NCI-H1694 (cell line): ENCODE results near the gene DROSHA.
"Not testable (repeated sequence)": the region's sequence is repeated elsewhere in the genome, so short reads cannot be mapped to it uniquely, and the experiment has no call there.

ENCODE experiments used
- DNase-seq: peaks from one replicate; lab custom pipeline; 2025; lab: John Stamatoyannopoulos, UW

The DROSHA gene

DNA sequence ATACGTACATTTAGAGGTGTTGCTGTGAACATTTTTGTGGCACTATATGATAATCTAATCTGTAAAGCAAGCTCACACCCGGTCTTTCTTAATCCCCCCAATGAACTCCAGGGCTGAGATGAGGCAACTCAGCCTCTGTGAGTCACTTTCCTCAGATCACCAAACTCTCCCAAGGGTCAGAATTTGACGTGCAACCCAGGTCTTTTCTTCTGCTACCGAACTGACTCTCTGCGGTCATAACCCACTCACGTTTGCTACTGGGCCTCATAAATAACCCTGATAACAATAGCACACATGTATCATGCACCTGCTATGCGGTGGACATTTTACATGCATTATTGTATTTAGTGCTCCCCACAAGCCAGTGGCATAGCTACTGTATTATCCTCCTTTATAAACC, 153.1 kb downstream of the DROSHA start:
- DNase-seq, result no peak

DNA sequence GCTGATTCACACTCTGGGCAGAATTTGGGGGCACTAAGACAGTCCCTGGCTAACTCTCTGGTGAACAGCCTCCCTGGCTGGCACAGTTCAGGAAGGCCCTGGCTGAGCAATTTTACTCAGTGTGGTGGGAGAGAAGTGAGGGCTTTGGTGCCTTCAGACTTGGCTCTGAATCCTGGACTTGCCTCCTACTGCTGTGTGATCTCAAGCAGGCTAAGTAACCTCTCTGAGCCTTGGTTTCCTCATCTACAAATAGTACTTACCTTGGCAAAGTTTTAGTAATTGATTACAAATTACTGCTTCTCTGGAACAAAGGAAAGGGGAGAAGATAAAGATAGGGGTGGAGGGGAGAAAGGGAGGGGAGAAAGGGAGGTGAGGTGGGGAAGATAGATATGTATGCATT, 153.8 kb downstream of the DROSHA start:
- no peak for DNase-seq

DNA sequence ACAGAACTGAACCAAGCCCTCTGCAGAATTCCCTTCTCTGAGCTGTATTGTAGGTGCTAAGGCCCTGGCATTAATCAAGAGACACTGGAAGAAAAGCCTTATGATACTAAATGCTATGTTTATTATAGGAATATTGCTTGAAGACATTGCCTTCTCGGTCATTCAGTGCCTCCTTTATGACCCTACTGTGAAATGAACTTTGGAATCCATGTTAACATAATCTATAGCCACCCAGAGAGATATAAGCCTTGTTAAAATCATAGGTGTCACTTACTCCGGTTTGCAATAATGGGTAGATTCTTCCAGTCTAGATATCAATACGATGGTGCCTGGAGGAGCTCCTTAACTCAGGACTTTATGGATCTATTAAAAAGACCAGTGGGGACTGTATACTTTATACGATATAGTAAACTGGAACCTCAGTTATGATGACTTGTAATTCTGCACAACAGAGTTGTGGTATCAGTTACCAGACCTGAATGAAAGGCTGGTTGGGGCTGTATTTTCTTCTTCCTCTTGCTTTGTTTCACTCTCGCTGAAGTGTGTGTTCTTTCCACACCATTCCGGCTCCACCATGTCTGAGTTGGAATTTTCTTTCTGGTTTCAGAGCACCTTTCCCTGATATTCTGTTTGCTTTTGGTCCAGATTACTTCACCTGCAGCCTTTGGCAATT, 154.5 kb downstream of the DROSHA start:
- DNase-seq, result no peak

DNA sequence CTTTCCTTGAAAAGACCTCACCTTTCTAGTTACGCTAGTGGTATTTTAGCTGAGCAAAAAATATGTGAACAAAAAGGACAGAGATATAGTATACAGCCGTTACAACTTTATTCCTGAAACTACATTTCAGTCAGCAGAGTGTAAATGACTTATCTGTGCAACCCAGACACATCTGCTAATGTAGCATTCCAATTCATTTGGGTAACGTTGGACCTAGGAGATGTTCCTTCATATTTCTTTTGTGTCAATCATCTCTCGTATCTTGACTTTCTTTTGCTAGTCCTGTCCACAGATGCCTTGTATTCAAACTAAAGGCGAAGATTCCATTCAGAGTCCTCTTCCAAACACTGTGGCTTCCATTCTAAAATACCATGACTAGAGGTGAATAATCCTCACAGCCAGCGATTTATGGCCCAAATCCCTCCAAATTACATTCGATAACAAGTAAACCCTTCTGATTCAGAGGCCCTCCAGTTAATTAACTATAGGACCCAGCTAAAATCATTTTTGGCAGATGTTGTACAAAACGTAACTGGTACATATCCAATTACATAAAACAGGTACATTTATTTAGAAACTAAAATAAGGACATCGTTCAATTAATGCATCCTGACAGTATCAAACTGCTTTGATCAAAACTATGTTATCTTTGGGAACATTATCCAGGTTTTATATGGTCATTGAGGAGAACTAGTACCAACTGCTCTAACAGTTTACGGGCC, 155.7 kb downstream of the DROSHA start:
- no peak for DNase-seq

DNA sequence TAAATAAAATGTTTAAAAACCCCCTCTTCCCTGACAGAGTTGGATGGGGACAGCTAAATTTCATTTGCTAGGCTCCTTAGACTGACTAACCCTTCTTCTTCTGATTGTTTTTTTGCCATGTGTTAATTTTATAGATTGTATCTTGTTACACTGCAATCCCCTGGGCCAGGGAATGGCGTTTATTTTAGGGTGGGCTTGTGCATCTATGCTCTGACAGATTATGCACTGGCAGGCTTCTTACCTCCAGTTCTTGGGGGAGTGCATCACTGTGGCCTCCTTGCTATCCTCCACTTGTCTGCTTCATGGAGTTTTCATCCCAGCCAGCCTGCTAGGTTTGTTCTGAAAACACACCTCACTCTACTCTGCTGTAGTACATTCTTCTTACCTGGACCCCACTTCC, 159.8 kb downstream of the DROSHA start:
- DNase-seq, result no peak

DNA sequence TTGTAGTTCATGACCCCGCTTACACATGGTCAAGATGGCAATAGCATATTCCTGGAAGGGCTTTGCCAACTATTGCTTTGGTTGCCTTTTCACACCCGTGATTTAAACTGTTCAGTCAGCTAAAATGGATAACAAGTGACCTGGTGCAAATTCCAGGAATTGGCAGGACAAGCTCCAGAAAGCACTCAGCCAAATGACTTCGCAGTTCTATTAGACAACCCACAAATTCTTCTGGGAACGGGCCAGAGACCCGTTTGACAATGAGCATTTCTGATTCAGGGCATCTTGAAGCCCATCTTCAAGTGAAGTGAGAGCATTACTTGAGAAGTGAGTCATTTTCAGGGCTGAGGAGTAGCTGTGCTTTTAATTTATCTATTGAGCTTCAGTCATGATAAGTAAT, 165.0 kb downstream of the DROSHA start:
- no peak for DNase-seq

DNA sequence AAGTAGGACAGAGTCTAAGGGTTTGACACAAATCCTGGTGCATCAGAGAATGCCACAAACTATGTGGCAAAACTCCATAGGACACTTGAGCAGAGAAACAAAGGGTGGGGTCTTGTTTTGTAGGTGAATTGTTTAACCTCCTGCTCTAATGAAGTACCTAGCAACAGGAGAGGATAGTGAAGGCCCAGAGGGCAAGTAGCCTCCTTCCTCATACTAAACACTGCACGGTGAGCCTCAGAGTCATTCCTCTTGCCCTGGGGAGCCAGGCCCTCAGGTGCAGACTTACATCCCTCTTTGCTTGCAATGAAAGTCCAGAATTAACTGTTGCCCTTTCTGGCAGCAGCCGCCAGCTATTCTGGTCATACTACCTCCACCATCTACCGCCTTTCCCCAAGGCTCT, 166.1 kb downstream of the DROSHA start:
- no peak for DNase-seq

DNA sequence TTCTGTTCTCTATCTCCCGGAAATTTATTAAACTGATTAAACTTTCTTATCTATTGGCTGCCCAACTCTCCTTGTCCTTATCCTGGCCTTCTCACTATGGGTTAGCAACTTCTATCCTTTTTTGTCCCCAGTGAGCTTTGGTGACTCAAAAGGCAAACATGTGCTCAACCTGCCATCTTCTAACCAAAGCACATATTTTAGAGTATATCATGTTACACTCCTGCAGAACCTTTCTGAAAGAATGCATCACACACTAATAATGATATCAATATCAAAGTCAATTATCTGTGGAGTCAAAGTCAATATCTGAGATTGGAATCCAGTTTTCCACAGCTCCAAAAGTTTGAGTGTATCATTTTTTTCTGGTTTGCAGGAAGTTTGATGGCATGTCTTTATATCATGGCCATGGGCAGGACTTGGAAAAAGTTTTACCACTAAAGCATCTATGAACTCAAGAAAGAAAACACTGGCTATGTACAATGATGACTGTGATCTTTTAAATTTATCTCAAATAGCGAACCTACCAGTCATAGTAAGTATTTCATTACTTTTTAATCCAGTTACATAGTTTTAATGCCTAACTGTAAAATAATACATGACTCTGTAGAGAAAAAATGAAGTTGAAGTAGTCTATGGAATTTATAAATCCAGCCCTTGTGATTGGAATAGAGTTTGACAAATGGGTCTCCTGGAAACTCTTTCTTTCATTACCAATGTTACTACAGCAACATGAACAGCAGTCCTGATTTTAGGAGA, 166.8 kb downstream of the DROSHA start:
- no peak for DNase-seq

DNA sequence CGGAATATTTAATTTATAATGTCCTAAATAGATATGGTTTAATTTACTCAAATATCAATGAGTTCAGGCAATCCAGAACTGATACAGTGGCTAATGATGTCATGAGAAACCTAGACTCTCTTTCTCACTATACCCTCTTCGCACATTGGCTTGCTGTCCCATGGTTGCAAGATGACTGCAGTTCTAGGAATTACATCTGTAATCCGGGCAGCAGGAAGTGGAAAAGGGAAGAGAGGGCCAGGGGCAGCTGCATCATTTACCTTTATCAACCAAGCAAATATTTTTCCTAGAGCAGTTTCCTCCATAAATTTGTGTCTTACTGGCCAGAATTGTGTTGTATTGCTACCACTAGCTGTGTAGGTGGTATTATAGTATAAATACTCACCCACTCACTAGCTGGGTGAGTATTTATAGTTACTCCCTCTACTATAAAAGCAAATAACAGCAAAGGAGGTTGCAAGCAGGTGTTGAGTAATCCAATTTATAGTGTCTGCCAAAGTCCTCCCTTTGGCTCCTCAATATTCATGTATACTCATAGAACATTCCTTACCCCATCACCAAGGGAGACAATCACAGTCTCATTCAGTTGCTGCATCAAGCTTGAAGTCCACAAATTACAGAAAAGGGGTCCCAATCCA, 168.8 kb downstream of the DROSHA start:
- no peak for DNase-seq

DNA sequence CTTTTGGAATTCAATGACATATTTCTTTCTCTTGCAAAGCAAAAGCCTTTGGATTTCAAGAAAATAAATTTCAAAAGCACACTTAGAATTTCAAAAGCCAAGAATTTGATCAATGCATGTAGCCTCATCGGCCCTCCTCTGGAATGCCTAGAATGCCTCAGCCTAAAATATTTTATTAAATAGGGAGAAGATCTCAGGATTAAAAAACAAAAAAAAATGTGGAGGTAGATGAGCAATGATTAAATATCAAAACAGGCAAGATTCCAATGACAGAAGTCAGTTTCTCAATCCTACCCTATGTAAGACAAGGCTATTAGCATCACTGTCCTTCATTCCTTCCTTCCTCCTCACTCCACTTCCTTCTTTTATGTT, 169.4 kb downstream of the DROSHA start:
- DNase-seq, result no peak

DNA sequence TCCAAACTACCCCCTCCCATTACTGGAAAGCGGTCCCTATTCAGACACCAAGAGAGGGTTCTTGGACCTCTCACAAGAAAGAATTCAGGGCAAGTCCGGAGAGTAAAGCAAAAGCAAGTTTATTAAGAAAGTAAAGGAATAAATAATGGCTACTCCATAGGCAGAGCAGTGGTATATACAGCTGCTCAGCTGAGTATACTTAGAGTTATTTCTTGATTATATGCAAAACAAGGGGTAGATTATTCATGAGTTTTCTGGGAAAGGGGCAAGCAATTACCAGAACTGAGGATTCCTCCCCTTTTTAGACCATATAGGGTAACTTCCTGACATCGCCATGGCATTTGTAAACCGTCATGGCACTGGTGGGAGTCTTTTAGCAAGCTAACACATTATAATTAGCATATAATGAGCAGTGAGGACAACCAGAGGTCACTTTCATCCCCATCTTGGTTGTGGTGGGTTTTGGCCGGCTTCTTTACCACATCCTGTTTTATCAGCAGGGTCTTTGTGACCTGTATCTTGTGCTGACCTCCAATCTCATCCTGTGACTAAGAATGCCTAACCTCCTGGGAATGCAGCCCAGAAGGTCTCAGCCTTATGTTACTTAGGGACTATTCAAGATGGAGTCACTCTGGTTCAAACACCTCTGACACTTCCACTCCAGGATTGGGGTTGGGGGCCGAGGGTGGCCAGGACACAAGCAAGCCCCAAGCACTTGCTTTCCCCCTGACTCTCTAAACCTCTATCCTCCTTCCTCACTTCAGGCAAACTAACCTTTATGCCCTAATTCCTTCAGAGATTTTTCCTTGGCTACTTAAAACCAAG, 170.0 kb downstream of the DROSHA start:
- DNase-seq, result not testable (repeated sequence)

DNA sequence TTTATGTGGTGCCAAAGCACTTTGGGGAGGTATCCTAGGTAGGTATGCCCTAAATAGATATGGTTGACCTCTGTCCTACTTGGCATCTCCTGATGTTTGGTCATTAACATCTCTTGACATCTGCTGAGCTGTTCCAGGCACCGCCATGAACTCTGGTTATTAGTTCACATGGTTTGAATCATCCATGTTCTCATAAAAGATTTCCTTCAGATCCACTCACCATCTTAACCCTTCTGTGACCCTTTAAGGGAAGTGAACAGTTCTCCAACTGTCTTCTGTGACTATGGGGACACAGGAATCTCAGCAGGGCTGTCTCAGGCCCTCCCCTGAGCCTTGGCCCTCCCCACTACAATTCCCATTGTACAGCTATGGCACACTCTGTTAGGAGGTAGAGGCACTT, 170.7 kb downstream of the DROSHA start:
- DNase-seq, result no peak

DNA sequence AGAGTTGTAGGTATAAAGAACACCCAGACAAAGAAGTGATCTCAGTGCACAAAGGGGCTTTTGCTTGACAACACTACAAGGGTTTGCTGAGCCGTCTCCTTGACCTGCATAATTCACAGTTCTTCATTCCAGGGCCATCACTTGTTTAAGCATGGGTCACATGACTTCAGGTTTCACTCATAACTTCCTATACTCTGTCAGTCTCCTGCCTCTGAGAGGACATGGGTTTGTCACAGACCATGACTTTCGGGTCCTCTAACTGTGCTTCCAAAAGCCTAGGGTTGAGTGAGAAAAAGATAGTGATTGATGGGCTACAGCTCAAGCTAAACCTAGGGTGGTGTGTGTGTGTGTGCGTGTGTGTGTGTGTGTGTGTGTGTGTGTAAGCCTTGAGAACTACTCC, 172.1 kb downstream of the DROSHA start:
- no peak for DNase-seq

DNA sequence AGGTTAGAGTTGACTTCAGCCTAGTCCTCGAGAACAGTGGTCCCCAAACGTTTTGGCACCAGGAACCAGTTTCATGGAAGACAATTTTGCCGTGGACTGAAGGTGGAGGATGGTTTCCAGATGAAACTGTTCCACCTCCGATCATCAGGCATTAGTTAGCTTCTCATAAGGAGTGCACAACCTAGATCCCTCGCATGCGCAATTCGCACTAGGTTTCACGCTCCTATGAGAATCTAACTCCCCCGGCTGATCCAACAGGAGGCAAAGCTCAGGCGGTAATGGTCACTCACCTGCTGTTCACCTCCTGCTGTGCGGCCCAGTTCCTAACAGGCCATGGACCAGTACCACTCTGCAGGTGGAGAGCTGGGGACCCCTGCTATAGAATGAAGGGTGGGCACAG, 174.9 kb downstream of the DROSHA start:
- no peak for DNase-seq

DNA sequence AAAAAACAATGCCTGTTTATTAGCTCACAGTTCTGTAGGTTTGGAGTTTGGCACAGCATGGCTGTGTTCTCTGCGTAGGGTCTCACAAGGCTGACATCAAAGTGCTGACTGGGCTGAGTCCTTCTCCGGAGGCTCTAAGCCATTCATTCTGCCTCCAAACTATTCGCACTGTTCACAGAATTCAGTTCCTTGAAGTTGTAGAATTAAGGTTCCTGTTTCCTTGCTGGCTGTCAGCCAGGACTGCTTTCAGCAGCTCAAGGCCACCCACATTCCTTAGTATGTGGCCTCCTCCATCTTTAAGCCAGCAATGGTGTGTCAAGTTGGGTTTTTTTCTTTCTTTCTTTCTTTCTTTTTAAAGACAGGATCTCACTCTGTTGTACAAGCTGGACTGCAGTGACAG, 176.6 kb downstream of the DROSHA start:
- DNase-seq, result no peak
